ENCODE data around the gene MRGPRD. TPM values are rescaled to one million over a fixed set of nuclear protein-coding genes. Genes with fewer than 3 reads are reported as not detected.

The MRGPRD gene
- total RNA-seq, 1 experiment from 2014 or later = not detected

GRCh38 chr11:69001243-69002081 lies 20.7 kb upstream of the MRGPRD start (continued):
- TF ChIP-seq SMAD4 (CRISPR knock-in tag; IDR thresholded peaks at IDR 0.05) = no peak
- no peak for TF ChIP-seq ZNF512 (CRISPR knock-in tag; IDR thresholded peaks at IDR 0.05; ENCODE audit: borderline replicate concordance)
- TF ChIP-seq ATF2 (CRISPR knock-in tag; IDR thresholded peaks at IDR 0.05; ENCODE audit: borderline replicate concordance, low read depth) = no peak
- no peak for TF ChIP-seq ATF1 (CRISPR knock-in tag; IDR thresholded peaks at IDR 0.05)

- ATAC-seq = peak; percentile 33
- peak; percentile 2 for DNase-seq (ENCODE audit: low spot score)
Observed at GRCh38 chr11:69000831-69001242, 20.1 kb upstream of the MRGPRD start.

DNA sequence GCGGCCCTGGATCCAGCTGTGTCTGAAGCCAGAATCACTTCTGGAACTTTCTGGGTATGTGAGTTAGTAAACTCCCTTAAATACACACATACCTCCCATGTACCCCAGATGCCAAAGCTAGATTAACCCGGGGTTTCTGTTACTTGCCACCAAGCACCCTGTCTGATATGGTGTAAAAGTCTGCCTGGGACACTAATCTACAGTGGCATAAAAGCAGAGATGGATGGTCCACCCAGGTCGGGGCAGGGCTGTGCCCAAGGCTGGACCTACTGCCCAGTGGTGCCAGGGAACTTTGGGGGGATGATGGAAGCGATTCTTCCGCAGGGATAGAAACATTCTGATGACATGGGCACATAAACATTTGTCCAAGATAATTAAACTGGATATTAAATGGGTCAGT lies 19.6 kb upstream of the MRGPRD start:
- Mint-ChIP-seq H3K36me3 (no peaks in the 10 kb centered on the region), H3K27ac (no peak overlapping the region), H3K4me3 (no peak overlapping the region), H3K27me3 (ENCODE audit: low read depth) (no peaks in the 10 kb centered on the region), H3K9me3 (no peaks in the 10 kb centered on the region), H3K4me1 (peaks cover 3% of the 10 kb centered on the region; the same call in 1 of the 2 replicates)
- POLR2A ChIA-PET = no interaction called here
- CTCF ChIA-PET = interaction anchor here (0.8 to 3.2 kb wide), 4 partner anchors 10 to 110 kb away, joined by 3 to 14 read pairs (median 4); partner anchors contain the start of gene TPCN2
- ATAC-seq = no peak
- DNase-seq (ENCODE audit: low spot score) = peak; percentile 1
- no peak for TF ChIP-seq ZNF219 (CRISPR knock-in tag; IDR thresholded peaks at IDR 0.05; ENCODE audit: borderline replicate concordance)
- TF ChIP-seq TCF7 (CRISPR knock-in tag; IDR thresholded peaks at IDR 0.05; ENCODE audit: low read depth) = no peak
- TF ChIP-seq TEAD4 (CRISPR knock-in tag; IDR thresholded peaks at IDR 0.05) = no peak
- TF ChIP-seq, protein P1, sequence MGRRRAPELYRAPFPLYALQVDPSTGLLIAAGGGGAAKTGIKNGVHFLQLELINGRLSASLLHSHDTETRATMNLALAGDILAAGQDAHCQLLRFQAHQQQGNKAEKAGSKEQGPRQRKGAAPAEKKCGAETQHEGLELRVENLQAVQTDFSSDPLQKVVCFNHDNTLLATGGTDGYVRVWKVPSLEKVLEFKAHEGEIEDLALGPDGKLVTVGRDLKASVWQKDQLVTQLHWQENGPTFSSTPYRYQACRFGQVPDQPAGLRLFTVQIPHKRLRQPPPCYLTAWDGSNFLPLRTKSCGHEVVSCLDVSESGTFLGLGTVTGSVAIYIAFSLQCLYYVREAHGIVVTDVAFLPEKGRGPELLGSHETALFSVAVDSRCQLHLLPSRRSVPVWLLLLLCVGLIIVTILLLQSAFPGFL (CRISPR knock-in tag; IDR thresholded peaks at IDR 0.05; ENCODE audit: borderline replicate concordance) = no peak
- TF ChIP-seq, protein P2, sequence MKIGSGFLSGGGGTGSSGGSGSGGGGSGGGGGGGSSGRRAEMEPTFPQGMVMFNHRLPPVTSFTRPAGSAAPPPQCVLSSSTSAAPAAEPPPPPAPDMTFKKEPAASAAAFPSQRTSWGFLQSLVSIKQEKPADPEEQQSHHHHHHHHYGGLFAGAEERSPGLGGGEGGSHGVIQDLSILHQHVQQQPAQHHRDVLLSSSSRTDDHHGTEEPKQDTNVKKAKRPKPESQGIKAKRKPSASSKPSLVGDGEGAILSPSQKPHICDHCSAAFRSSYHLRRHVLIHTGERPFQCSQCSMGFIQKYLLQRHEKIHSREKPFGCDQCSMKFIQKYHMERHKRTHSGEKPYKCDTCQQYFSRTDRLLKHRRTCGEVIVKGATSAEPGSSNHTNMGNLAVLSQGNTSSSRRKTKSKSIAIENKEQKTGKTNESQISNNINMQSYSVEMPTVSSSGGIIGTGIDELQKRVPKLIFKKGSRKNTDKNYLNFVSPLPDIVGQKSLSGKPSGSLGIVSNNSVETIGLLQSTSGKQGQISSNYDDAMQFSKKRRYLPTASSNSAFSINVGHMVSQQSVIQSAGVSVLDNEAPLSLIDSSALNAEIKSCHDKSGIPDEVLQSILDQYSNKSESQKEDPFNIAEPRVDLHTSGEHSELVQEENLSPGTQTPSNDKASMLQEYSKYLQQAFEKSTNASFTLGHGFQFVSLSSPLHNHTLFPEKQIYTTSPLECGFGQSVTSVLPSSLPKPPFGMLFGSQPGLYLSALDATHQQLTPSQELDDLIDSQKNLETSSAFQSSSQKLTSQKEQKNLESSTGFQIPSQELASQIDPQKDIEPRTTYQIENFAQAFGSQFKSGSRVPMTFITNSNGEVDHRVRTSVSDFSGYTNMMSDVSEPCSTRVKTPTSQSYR (CRISPR knock-in tag; IDR thresholded peaks at IDR 0.05) = no peak
- no peak for TF ChIP-seq CBFB (CRISPR knock-in tag; IDR thresholded peaks at IDR 0.05; ENCODE audit: low read depth)
- TF ChIP-seq, protein P3, sequence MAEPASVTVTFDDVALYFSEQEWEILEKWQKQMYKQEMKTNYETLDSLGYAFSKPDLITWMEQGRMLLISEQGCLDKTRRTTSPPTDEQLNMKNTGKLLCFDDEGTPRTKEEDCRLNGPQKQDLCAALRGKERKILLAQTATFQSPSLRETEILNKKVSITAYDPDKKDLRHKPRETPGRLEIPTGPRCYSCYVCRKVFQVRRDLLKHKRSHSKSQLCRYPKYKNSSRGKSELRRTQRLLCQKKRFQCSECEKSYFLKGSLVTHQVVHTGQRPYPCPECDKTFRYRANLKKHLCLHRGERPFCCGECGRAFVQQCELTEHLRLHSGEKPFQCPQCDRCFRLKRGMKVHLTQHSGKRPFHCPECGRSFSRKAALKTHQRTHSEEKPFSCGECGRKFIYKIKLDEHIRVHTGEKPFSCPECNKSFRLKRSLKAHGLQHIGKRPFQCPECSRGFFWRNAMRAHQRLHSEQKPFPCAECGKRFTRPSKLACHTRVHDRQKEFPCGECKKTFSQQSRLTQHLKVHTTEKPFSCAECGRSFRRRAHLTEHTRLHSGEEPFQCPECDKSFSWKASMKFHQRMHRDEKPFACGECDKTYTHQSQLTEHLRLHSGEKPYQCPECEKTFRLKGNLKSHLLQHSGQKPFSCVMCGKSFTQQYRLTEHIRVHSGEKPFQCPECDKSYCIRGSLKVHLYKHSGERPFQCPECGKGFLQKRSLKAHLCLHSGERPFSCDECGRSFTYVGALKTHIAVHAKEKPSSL (CRISPR knock-in tag; conservative IDR thresholded peaks at IDR 0.05) = no peak

More at GRCh38 chr11:69000831-69001242, 20.1 kb upstream of the MRGPRD start:
- Mint-ChIP-seq H3K27me3 (ENCODE audit: low read depth) (no peaks in the 10 kb centered on the region), H3K36me3 (no peaks in the 10 kb centered on the region), H3K27ac (peak overlapping the region; percentile 65; the same call in 1 of the 2 replicates), H3K4me1 (peaks cover 3% of the 10 kb centered on the region; the same call in 1 of the 2 replicates), H3K9me3 (no peaks in the 10 kb centered on the region), H3K4me3 (no peak overlapping the region)
- TF ChIP-seq ZNF138 (CRISPR knock-in tag; conservative IDR thresholded peaks at IDR 0.05) = no peak
- TF ChIP-seq FOXP1 (CRISPR knock-in tag; IDR thresholded peaks at IDR 0.05; ENCODE audit: borderline replicate concordance) = no peak
- TF ChIP-seq, protein P3 (CRISPR knock-in tag; conservative IDR thresholded peaks at IDR 0.05) = no peak
- TF ChIP-seq, protein P4, sequence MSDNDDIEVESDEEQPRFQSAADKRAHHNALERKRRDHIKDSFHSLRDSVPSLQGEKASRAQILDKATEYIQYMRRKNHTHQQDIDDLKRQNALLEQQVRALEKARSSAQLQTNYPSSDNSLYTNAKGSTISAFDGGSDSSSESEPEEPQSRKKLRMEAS (CRISPR knock-in tag; IDR thresholded peaks at IDR 0.05) = no peak
- no peak for TF ChIP-seq E2F1 (CRISPR knock-in tag; IDR thresholded peaks at IDR 0.05)
- ChIA-PET POLR2A (no interaction called here), CTCF (interaction anchor here (0.9 to 3.2 kb wide), 6 partner anchors 10 to 130 kb away, joined by 3 to 14 read pairs (median 4); partner anchors contain the start of gene TPCN2)

All from WTC11 (cell line).